HuH-7.5 (cell line): ENCODE data around the gene ARL6IP1.

Experiments used
- DNase-seq: peaks from one replicate; pipeline ENCODE4 v3.0.0; 2011; ENCODE audit warnings: low spot score

ARL6IP1 gene

DNA sequence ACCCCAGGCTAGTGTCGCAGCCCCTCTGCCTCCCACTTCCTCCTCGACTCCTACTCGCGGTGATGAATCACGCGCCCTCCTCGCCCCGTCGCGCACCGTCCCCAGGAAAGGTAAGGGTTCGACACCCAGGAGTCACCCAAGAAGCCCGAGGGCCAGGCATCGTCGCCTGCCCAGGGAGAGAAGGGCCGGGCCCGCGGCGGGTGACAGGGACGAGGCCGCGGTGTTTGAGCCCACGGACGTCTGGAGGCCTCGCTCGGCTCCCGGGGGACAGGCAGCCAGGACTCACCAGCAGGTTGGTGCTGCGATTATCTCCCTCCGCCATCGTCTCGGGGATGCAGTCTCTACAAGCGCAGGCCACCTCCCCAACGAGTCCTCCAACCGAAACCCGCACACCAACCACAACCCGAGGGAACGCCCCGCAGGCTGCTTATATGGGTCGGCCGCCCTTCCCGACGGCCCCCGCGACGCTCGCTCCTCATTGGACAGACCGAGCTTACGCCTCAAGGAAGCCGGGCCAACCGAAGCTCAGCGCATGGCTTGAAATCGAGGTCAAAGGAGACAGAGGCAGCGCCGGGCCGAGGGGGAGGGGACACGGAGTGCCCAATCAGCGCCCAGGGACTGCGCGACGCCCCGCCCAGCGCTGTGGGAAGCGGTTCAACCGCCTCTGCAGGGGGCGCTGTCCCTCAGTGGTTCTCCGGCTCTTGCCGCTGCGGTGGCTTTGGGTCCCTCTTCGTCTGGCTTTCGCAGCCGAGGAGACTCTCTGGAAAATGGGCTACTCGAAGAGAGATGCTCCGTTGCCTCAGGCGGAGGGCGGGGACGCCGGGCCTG is at the start of gene ARL6IP1:
TSS of gene ARL6IP1 (minus strand) at position 405 of the 828 bp plus-strand sequence. CDS start at position 322, 83 bp downstream.
- DNase-seq: peak; percentile 88

DNA sequence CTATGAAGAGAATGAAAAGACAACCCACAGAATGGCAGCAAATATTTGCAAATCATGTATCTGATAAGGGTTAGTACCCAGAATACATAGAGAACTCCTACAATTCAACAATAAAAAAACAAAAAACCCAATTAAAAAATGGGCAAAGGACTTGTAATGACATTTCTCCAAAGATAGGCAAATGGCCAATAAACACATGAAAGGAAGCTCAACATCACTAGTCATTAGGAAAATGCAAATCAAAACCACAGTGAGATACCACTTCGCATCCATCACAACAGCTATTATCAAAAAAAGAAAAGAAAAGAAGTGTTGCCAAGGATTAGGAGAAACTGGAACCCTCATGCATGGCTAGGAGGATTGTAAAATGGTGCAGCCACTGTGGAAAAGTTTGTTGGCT is 45.1 kb upstream of the ARL6IP1 start:
- DNase-seq: no peak

DNA sequence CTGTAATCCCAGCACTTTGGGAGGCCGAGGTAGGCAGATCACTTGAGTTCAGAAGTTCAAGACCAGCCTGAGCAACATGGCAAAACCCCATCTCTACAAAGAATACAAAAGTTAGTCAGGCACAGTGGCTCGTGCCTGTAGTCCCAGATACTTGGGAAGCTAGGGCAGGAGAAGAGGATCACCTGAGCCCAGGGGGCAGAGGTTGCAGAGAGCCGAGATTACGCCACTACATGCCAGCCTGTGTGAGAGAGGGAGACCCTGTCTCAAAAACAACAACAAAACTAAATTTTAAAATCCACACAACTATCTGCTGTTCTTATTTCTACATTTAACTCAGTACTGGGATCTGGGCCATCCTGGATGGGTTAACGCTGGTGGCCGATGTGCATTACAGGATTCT is 41.2 kb upstream of the ARL6IP1 start:
- no peak for DNase-seq

DNA sequence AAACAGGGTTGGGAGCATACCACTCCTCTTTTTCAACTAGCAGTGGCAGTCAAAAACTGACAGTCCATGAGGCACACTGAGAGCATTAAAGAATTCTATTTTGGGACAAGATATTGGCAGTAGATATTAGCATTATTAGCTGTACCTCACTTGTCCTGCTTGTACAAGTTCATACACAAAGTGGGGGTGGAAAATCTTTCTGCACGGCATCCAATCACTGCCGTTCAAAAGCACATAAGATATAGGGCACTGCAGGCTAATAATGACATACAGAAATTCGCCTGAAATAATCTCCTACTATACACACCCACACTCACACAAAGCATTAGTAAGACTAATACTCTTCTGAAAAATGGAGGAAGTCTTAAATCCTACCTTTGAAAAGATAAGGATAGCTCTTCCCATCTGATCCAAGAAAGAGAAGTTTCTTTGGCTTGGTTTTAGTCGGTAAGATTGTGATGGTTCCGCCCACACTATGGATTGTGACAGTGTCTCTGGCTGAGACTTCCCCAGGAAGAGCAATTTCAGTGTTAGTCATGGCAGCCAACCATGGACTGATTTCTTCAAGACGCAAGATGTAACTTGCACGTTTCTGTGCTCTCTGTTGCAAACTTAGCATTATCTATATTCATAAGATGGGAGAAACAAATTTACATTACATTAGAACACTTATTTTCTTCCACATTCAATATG is 40.6 kb upstream of the ARL6IP1 start:
- DNase-seq: no peak

DNA sequence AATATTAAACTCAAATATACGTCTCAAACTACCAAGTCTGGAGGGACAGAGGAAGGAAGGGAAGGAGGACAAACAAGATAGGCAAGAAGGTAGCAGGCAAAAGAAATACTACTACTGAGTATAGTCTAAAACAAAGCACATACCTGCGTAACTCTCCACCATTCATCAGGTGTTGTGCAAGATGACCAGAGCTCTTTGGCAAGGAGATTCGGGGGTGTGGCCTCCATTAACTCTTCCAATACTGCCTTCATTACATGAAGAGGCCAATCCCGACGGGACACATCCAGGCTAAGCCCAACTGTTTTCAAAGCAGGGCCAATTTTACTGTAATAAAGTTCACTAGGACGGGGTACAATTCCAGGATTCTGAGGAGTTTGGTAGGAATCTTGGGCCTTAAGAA is 38.2 kb upstream of the ARL6IP1 start:
- DNase-seq: peak; percentile 6

DNA sequence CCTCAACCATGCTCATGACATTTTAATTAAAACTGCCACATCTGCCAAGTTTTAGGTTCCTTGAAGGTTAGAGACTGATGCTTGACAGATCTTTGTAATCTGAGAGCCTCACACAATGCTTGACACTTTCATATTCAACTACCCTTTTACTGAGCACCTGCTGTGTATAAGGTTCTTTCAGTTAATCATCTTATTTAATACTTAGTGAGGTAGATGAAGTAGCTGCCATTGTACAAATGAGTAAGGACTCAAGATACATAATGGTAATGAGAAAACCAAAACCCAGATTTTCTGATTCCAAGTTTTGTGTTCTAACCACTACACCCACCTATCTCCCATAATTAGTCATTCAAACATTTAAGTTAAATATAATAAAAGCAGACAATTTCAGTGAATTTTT is 35.4 kb upstream of the ARL6IP1 start:
- no peak for DNase-seq

DNA sequence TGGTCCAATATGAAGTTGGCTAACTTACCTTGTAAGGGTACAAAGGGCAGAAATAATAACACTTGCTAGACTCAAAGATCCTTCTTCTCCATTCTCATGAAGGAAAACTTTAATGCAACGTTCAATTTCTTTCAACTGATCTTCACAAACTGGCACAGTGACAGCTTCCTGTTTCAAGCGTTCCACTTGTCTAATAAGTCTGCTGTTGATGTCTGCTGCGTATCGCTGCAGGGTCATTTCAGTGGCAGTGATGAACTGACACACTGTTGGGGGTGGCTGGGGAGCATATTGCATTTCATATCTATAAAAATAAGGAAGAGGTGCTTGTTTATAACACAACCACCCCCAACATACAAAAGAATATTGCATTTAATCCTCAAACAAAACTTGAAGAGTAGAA is 33.5 kb upstream of the ARL6IP1 start:
- no peak for DNase-seq

DNA sequence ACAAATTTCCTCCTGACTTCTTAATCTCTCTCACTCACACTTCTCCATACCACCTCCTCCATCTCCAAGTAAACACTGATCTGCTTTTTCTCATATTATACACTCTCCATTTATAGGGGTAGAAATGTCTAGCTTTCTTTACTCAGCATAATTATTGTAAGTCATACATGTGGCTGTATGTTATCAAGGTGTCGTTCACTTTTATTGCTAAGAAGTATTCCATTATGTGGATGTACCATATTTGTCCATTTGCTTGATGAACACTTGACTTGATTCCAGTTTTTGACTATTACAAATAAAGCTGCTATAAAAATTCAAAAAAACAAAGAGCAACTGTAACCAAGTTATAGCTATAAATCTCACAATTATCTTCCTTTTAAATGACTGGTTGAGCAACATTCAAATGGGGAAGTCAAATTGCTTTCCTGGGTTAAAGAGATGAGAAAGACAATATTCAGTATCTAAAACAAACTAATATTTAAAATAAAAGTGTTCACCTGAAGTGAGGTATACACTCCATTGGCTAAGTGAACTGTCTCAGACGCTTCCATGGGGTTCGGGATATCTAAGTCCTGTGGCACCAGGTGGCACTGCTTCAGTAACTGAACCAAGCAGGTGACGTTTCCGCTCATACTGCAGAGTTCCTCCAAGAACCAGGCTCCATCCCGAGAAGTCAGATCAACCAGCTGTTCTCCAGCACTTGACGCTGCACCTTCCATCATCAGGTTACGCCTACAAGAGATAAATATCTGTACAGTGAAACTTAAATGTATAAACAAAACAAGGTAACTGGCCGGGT is 32.6 kb upstream of the ARL6IP1 start:
- DNase-seq: no peak

DNA sequence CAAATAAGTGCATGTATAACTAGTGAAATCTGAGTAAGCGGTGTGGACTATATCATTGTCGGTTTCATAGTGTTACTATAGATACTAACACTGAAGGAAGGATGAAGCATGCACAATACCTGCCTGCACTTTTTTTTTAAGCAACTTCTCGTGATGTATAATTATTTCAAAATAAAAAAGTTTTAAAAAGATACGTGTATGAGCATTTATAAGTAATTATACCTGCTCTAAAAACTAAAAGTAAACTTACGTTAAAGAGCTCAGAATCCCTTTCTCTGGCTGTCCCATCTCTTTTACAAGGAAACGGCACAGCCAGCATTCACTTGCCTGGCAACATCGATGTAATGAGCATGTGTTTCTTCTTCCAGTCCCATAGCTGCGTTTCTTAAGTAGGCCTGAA is 31.3 kb upstream of the ARL6IP1 start:
- DNase-seq: no peak

DNA sequence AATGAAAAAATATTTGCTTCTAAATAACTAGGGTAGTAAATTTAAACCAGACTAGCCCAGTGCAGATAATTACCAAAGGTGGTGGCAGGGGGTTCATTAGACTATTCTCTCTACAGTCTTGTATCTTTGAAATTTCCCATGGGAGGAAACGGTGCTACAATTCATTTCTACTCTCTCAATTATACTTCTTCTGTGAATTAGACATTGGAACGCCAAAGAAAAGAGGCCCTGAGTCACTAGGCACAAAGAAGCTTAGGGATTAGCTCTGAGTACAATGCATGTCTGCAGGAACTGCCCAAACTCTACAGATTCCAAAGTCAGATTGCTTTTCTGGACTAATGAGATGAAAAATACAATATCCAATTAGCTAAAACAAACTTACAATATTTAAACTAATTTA is 30.7 kb upstream of the ARL6IP1 start:
- no peak for DNase-seq

DNA sequence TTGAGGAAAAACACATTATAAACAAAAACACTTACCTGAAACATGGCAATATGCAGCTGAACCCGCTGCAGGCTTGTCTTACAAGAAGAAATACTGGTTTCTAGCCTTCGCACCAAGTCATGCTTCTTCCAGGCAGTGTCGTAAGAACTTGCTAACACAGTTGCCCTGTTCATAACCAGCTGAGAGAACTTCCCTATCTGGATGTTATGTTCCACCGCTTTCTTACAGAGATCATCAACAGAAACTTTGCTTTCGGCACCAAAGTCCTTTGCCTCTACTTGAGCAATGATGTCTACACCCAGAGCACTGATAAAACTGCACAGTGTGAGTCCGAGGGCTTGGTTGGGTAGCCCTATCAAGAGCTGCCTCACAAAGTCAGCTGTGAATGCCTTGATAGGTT is 27.9 kb upstream of the ARL6IP1 start:
- DNase-seq: no peak

DNA sequence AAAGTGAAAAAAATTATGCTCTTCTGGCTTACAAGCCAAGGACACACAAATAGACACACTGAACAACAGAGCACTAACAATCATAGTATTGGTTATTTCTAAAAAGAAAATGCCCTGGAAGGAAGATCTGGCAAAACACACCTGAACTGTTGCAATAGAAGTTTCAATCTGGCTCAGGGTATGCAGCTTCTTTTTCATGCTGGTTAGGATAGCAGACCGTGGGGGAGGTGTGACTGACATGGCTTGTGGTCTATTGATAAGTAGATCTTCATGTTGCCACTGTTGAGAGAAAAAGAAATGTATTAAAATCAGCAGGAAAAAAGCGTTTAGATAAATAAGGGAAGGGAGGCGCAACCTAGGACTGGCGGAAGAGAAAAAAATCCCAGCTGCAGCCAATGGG is 26.5 kb upstream of the ARL6IP1 start:
- DNase-seq: no peak

DNA sequence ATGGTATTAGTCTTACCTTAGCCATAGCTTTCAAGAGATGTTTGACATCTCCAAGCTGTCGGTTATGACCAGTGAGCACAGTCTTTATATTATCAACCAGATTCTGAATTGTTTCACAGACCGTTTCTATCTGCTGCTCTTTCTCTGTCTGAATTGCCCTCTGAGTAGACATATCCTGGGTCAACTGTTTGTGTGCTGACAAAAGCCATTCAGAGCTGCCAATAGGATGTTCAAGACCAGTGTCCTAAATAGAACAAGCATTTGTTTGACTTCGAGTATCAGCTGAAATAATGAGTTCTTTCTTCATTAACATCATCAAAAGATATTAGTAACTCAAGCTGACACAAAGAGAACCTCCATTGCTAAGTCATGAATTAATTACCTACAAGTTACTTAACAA is 14.9 kb upstream of the ARL6IP1 start:
- DNase-seq: no peak

DNA sequence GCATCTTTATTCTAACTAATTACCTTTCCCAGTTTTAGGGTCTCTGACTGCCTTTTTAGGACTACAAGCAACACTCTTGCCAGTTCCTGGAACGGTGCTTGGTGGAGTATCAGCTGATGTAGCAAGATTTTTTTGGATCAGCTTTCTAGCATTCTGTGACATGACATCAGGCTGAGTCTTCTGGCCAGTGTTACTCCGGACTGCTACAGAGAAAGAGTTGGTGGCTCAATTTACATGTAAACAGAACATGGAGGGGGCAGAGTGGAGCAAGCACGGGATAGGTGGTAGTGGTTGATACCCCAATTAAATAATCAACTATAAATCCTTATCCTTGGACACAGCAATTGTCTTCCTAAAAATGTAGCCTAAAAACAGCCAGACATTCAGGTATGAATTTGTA is 10.6 kb upstream of the ARL6IP1 start:
- DNase-seq: no peak

DNA sequence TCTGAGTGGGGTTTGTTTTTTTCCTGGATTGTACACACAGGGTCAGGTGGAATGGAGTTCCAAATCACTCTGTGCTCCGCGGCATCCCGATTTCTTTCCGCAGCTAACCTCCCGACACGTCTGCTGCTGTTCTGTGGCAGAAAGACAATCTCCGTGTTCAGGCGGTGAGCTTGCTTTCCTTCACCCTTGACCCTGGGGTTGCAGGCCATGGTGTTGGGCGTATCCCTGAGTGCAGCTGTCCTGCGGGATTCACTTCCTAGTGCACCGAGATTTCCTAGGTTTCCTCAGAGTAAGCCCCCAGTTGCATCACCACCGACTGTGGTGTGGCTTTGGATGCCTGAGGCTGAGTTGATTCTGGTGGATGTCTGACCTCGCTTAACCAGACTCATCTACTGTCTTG is 7.8 kb upstream of the ARL6IP1 start:
- DNase-seq: no peak

DNA sequence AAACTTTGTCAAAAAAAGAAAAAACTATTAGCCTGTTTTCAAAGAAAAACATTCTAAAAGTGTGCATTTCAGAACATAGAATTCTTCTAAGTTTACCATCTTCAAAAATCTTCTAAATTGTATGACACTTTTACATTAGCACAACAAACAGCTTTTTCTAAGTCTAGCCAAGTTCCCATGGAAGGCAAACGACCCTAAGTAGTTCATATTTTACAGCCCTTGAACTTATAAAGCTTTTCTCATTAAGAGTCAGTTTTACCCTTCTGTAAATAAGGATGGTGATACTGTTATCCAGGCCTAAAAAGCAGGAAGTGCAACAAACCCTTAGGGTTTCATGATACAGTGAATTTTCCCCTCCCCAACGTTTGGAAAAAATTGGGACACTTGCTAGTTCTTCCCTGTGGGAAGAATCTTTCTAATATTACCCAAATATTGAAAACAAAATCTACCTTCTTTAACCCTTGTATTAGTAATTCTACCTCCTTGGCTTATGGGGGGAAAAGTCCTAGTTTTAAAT is 4.0 kb upstream of the ARL6IP1 start:
- no peak for DNase-seq

DNA sequence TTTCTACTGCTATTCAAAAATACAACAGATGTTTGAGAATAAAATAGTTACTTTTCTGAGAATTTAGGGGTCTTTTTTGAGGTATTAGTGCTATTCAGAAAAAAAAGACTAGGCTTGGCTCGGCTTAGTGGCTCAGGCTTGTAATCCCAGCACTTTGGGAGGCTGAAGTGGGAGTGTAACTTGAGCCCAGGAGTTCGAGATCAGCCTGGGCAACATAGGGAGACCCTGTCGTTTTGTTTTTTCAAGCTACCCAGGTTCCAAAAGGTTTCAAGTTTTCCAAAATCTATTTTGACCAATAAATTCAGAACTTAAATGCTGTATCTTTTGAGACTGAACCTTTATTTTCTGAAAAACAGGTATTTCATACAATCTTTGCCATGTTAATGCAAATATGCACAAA is 3.2 kb upstream of the ARL6IP1 start:
- no peak for DNase-seq

DNA sequence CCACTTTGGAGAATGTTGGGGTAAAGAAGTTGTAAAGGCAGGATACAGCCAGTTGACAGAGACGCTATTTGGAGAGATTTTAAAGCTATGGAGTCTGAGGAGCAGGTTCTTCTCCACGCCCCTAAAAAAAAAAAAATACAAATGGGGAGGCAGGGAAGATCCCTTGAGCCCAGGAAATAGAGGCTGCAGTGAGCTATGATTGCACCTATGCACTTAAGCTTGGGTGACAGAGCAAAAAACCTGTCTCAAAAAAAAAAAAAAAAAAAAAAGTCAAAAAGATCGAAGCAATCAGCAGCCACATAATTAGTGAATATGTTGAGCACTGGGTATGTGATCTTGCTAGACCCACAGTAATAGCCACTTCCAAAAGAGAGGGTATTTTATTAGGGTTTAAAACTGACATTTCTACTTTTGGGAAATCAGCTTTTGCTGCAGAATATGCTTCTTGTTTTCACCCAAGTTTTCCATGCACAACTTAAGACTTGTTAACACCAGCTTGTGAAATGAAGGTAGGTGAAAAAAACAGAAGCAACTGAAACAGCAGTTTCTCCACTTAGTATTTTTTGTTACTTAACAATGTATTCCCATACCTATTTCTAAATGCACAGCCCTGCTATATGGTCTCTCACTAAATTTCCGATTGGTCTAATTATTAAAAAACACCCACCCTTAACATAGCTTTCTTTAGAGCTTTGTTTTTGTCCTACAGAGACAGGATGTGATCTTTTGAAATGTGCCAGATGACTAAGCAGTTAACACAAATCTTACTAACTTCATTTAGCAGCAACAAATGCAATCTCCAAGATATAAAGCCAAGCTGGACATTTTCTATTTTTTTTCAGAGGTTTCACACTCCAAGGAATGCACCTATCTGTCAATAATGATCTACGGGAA is 2.5 kb upstream of the ARL6IP1 start:
- DNase-seq: no peak

DNA sequence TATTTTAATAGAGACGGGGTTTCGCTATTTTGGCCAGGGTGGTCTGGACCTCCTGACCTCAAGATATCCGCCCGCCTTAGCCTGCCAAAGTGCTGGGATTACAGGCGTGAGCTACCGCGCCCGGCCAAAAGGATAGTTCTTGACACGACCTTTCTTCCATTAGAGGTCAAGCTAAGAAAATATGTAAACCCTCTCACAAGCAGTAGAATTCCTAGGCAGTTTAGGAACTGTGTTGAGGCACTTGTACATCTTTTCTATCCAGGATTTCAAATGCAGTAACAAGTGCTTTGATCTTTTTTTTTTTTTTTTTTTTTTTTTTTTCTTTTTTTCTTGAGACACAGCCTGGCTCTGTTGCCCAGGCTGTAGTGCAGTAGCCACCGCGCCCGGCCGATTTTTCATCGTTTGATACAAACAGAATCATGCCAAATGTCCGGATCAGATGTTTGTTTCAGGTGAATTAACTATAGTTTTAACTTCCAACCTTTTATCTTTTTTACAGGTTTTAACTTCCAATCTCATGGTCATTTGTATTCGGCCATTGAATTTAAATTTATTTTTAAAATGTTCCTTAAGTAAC is 1.5 kb upstream of the ARL6IP1 start:
- no peak for DNase-seq

DNA sequence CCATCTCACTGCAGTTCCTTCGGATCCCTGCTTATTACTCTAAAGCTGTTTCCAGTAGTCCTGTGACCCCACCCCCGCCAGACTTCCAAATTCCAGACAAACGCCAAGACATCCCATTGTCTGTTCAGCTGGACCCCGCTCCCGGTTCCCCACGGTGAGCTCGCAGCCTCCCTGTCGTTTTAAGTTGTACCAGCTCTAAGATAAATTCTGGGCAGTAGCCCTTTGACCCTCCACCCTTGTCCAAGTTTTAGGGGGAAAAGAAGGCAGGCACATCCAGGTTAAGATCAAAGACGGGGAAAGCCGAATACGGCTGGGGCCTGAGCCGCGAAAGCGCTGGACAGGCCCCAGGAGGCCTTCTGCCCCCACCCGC is 589 bp downstream of the ARL6IP1 start:
- no peak for DNase-seq

DNA sequence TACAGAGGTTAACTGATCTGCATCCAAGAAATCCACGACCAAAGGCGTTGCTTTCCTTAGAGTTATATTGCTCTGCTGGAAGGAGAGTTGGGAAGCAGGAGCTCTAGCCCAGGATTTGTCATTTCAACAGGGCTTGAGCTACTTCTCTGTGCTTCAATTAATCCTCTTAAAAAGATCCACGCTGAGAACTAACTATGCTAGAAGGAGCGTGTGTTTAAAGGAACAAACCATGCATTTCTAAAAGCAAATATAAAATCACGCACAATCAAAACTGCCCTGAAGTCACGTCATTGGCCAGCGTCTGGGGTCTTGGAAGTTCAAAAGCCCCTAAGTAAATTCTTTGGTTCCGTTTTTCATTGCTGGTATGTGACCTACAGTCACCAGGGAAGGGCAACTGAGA is 1.1 kb downstream of the ARL6IP1 start:
- no peak for DNase-seq
